GF-D8 (cell line): ENCODE data around the gene B9D1.

Experiments used
- DNase-seq: peaks from one replicate; lab custom pipeline; 2025; lab: John Stamatoyannopoulos, UW

Gene B9D1

DNA sequence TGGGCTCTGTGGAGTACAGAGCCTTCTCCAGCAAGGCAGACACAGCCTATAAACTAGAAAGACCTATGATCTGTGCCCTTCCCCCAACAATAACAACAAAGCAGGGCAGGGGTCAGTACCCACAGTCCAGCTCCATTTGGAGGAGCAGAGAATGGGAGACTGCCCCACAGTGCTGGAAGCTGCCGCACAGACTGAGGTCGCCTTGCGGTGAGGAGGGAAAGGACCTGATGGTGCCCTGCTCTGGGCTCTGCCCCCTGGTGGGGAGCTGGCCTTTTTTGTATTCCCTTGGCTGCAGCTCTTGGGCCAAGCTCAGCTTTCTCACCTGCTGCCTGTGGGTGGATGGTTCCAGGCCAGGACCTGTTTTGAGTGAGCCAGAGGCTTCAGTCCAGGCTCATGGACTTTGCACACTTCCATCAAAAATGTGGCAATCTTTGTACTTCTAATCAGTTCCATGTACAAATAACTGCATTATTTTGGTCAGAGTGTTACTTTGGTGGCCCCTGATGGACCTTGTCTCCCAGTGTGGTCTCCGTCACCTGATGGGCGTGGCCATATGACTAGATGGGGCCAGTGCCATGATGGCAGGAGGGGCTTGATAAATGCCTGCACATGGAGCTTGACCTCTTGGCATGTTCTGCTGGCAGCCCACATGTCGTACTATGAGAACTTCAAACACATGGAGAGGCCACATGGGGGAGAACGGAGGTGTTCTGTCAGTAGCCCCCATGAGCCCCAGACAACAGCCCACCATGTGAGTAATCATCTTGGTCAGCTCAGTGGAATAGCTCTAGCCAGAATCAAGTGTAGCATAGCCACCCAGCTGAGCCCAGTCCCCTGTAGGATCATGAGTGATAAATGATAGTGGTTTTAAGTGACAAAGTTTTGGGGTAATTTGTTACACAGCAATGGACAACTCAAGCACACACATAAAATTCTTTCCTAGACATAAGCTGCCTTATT, 24.2 kb downstream of the B9D1 start:
- no peak for DNase-seq

DNA sequence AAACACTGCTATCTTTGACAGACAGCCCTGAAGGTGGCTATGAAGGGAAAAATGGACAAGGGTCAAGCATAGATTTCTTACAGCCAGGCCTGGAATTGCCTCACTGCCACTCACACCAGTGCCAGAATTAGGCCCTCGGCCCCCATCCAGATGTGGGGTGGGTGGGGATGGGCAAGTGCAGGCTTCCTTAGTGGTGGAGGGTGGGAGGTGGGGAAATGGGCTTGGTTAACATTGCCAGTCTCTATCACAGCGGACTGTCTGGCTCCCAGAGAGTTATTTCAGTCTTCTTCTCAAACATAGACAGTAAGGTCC, 24.9 kb downstream of the B9D1 start:
- DNase-seq: no peak

DNA sequence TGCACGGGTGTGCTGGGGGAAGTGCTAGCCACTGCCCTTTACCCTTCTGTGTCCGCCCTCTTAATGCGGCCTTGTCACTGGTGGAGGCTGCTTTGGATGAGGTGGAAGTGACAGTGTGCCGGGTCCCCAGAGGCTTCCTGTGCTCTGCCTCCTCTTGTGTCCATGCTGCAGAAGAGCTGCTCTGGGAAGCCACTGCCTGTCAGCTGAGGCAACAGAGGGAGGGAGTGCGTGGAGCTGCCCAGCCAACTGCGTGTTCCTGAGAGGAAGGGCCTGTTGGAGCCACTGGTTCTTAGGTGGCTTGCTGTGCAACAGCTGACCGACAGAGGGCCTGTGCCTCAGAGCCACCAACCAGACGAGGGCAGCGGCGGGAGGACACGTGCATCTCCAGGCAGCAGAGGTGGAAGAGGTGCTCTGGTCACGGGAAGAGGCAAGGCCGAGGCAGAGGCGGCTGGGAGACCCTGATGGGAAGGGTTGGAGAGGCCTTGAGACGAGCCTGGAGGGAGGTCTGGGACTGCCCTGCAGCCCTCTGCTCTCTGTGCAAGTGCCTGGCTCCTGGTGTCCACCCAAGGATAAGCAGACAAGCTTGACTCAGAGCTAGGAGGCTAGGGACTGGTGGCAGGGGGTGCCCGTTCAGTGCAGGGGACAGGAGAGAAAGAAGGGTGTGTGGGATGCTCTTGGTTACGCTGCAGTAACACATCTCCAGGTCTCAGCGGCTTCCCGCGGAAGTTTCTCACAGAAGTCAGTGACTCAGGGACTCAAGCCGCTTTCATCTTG, 25.4 kb downstream of the B9D1 start:
- DNase-seq: no peak

DNA sequence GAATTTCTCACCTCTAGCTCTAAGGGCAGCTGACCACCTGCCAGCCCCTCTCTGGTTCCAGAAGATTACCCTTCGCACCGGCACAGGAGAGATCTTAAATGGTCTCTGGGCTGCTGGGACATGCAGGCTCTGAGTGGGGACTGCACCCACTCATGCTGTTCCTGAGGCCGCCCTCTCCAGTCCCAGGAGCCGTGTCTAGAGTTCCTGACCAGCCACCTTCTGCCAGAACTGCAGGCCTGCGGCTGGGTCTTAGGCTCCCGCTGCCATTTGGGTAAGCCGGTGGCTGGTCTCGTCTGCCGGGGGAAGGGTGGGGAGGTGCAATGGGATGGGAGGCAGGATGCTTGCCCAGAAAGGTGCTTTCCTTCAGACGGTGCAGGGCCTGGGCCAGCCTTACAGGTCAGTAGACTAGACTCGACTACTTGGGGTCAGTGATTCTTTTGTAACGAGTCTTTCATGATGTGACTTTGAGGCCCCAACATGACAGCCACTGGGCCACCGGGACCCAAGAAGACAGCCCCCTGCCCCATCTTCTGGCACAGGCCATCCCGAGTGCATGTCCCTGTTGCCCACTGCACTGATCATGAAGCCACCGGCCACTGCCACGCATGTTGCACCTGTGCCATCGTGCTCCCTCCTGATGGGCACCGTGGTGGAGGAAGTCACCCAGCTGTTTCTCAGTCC, 26.4 kb downstream of the B9D1 start:
- DNase-seq: no peak

DNA sequence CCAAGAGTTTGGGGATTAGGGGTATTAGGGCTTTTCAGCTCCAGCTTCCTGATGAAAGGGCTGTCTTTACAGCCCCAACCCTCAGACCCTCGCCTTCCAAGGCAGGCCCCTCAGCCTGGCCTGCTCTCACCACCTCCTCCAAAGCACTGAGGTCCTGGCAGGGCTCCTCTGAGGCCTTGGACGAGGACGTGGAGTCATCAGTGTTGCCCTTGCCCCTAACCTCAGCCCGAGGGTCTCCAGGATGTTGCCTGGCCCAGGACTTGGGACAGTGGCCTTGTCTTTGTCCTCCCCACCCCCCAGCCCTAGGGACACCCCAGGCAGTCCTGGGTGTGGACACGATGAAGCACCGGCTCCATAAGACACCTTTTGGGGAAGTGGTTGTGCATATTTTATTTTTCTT, 28.2 kb downstream of the B9D1 start:
- no peak for DNase-seq

DNA sequence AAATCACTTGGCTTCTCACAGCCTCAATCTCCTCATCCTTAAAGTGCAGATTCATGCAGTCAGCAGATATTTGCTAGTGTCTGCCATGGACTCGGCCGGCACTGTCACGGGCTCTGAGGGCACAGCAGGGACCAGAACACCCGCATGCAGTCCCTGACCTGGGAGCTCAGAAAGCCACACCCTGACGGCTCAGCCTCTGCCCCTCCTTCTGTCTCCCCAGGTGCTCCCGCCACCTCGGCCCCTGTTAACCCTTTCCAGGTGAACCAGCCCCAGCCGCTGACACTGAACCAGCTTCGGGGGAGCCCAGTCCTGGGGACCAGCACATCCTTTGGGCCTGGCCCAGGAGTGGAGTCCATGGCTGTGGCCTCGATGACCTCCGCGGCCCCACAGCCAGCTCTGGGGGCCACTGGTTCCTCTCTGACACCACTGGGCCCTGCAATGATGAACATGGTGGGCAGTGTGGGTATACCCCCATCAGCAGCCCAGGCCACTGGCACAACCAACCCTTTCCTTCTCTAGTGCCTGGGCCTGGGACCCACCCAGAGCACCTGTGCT, 28.7 kb downstream of the B9D1 start:
- no peak for DNase-seq

DNA sequence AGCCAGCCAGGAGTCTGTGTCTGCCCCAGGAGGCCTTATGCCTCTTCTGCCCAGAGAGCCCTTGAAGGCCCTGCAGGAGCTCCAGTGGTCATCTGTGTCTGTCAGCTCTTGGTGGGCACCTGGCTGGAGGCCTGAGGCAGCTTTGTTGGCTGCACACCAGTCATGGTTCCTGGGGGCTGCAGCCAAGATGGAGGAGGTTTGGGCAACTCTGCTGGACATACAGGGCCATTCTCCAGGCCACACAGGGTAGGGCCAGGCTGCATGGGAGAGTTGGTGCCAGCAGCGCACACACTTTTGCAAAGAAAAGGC, 29.4 kb downstream of the B9D1 start:
- DNase-seq: no peak

DNA sequence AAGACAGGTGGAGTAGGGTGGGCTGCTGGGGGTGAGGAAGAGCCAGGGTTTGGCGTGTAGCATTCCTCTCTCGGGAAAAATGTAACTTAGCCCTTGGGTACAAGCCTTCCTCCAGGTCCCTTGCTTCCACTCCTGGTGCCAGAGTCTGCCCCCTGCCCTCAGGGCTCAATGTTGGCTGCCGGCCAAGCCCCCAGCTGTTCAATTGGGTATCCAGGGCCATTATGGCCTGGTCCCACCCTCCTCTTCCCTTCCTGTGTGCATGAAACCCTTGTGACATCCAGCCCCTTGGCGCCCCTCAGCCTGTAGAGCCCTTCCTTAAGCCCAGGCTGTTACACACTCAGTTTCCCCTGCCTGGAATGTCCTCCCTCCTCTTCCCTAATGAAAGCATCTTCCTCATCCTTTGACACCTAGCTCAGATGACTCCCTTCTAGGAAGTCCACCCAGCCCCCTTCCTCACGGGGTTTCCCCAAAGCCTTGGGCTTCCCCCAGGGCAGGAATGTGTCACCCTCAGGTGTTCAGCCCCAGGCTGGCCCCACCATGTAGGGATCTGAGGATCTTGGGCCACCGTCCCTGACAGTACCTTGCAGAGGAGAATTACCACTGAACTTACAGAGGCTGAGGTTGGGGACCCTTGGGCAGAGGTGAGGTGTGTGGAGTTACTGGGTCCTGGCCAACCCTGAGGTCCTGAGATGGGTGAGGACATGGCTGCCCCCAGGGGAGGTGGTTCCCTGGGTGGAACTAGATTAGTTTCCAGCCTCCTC, 30.0 kb downstream of the B9D1 start:
- no peak for DNase-seq

DNA sequence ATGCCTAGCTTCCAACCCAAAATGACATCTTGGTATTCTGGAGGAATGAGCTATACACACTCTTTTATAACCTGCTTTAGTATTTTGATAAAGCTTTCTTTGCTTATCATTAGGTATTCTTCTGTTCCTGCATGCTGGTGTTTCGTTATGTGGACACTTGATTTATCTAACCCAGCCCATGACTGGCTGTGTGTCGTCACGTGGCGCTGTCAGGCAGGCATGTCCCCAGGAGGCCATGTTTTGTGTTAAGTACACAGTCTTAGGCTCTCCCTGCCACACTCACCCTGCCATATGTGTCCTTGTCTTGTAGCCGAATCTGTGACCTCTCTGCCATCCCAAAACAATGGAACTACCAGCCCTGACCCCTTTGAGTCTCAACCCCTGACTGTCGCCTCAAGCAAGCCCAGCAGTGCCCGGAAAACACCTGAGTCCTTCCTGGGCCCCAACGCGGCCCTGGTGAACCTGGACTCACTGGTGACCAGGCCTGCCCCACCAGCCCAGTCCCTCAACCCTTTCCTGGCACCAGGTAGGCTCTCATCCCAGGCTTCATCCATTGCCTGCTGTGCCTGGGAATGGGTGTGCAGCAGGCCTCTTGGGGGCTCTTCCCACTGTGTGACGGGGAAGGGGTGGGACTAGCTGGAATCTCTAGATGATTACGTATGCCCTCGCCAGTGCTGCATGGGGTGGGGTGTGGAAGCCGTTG, 30.8 kb downstream of the B9D1 start:
- no peak for DNase-seq

DNA sequence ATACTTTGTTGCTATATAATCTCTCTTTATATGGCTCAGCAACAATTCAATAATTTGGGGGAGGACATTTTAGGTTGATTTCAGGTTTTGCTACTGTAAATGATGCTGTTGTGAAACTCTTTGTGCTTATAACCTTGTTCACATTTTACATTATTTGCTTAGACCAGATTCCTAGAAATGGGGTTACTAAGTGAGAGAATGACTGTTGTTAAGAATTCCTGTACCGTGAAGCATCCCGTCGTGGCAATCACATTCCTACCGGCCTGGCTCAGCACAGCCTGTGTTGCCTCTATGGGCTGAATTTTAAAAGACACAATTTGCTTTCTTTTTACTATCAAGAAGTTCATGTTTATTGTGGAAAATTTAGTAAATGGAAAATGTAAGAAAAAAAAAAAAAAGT, 31.4 kb downstream of the B9D1 start:
- DNase-seq: no peak

DNA sequence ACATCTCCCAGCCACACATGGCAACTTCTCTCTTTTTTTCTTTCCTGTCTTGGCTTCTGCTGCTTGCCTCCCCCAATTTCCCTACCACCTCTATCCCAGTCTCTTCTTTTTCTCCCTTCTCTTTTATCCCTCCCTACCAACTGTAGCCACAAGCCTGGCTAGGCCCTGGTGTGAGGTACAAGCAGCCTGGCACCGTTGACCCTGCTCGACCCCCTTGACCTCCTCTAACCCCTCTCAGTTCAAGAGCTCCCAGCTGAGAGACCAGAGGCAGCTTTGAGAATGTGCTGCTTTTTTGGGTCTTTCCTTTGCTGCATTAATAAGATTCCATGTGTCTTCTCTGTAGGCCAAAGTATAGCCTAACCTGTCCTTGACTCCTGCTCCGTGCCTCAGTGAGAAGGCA, 32.3 kb downstream of the B9D1 start:
- DNase-seq: no peak

DNA sequence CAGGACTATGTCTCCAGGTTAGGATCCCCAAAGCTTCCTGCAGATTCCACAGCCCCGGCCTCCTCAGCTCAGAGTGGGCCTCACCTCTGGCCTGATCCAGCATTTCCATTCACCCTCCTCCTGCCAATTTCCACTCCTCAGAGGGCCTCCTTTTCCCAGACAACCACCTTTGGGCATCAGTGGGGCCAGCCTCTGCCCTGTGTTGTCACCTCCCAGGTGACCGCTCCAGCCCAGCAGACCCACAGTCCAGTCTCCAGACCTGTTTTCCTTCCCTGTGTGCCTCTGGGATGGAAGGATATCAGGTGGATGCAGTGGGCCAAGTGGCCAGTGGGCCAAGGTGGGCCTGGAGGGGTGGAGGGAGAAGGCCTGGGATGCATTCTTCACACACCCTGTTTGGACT, 32.7 kb downstream of the B9D1 start:
- DNase-seq: no peak

DNA sequence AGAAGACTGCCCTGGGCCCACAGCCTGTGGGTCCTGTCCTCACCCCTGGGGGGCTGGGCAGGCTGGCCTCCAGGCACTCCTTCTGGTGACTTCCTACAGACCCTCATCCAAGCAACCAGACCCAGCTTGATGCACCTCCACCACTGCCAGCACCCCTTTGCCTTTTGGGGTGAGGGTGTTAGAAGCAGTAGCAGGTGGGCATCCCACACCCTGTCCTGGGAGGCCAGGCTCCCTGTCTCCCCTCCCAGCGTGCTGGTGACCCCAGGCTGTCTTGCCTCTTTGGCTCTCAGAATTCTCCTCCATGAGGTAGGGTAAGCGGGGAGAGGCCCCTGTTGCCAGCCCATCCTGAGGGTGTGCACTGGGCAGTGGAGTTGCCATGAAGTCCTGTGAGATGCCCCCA, 33.4 kb downstream of the B9D1 start:
- no peak for DNase-seq

DNA sequence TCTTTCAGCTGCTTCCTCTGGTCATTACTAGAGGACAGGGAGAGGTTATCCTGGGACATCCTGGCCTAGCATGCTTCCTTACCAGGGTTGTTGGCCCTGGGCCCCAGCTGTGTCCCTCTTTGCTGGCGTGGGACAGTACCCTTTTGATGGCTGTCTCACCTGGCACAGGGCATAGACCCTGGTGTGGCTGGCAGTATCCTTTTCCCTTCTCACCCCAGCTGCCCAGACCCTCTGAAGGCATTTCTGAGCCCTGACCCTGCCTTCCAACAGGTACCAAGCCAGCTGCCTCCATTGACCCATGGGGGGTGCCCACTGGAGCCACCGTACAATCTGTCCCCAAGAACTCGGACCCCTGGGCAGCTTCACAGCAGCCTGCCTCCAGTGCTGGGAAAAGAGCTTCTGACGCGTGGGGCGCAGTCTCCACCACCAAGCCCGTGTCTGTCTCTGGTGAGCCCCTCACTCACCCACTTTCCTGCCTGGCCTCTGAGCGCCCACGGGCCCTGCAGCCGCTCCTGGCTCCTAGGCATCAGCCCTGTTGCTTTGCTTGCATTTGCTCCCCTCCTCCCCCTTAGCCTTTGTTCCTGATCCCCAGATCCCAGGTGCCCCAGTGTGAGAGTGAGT, 34.0 kb downstream of the B9D1 start:
- DNase-seq: no peak

DNA sequence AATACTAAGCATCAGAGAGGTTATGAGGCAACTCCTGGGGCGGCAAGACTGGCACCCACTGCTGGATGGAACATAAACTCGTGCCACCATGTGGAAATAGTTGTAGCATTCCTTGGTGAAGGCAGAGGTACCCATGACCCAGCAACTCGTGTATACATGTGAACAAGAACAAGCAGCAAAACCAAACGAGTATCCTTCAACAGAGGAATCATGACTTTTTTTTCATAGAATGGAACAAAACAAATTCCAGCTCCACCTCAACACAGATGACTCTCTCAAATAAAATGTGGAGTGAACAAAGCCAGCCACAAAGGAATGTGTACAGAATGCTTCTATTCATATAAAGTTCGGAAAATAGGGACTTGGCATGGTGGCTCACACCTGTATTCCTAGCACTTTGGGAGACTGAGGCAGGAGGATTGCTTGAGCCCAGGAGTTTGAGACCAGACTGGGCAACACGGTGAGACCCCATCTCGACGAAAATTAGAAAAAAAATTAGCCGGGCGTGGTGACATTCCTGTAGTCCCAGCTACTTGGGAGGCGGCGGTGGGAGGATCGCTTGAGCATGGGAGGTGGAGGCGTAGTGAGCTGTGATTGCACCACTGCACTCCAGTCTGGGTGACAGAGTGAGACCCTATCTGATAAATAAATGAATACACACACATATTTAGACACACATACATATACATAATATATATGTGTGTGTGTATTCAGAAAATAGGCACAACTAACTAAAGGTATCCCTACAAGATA, 35.3 kb downstream of the B9D1 start:
- DNase-seq: no peak

DNA sequence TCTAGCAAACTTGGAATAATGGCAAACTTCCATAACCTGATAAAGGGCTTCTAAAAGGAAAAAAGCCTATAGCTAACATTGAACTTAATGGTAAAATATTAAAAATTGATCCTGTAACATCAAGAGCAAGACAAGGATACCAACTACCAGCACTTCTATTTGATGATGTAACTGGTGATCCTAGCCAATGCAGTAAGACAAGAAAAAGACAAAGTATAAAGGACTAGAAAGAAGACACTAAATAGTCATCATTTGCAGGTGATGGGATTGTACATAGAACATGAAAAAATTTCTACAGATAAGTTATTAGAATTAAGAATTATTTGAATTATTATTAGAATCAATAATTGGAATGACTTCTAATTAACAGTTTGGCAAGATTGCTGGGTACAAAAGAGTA, 37.0 kb downstream of the B9D1 start:
- DNase-seq: no peak

DNA sequence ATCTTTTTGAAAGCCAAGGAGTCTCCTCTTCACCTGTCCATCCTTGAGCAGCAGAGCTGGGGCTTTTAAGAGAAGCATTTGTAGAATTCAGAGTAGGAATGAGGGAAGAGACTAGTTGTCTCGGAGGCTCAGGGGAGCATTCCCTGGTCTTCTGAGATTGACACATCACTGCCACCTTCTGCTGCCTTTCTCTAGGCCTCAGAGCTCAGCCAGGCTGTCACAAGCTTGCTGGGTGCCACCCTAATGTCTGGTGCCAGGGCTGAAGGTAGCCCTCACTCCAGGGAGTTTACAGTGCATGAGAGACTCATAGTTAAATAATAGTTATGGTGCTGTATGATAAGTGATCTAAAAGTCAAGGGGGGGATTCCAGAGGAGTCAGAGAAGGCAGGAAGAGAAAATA, 39.7 kb downstream of the B9D1 start:
- no peak for DNase-seq

DNA sequence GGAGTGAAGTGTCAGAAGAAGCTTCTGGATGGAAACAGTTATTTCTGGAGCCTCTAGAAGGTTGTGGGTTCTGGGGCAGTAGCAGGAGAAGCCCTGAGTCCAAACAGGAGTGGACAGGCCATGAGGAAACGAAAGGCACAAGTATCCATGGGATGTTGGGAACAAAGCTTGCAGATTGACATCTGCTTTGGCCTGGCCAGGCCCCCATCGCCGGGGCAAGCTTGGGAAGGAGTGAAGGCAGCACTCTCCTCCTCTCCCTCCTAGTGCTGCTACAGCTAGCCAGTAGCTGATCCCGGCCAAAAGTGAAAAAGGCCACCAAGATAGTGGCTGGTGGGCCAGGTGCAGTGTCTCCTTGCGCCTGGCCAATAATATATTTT, 40.4 kb downstream of the B9D1 start:
- DNase-seq: no peak

DNA sequence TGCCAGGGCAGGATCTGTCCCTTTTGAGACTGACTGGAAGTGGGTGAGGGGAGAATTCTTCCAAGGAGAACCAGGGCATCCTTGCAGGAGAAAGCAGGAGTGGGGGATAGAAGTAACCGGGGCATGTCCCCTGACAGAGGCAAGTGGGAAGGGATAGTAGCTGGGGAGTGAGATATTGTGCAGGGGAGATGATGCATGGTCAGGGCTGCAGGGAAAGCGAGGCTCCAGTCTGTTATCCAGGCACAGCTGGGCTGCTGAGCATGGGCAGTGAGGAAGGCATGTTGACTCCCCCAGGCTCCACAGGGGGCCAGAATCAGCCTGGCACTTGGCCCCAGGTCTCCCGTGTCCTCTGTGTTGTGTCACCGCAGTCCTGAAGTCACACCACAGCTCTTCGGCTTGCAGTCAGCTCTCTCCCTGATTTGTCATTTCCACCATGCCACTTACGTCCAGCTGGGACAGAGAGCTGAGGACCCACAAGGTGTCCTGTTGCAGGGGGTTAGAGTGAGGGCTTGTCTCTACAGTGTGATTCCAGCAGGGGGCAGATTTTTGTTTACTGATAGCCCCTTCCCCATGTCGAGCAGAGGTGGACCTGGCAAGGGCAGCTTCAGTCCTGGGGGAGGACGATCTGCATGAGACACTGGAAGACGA, 40.9 kb downstream of the B9D1 start:
- DNase-seq: no peak

DNA sequence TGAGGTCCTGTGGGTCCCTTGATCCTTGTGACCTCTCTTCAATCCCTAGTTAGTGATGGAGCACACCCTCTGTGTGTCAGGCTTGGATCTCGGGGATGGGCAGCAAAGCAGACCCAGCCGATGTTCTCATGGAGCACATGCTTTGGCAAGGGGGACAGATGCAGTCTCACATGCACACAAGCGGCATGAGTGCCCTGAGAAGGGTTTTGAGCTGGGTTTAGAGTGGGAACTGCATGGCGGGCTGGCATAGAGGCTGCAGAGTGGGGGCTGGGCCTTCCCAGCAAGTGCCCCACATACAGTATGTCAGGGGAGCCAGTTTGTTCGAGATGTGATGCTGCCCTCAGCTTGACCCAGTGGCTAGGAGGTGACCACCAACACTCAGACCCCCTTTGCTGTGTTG, 41.6 kb downstream of the B9D1 start:
- DNase-seq: no peak
